ENCODE measurements around the gene CUL4A.

The CUL4A gene

GRCh38 chr13:113207890-113208420, 1.5 kb upstream of the CUL4A start:
- DNase-seq (ENCODE audit: low read depth in 2 of 2), result no peak

- DNase-seq (ENCODE audit: low read depth in 2 of 2), result peak; percentile 80 to 83
Measured at GRCh38 chr13:113208421-113209335, 735 bp upstream of the CUL4A start, which contains the start of gene PCID2. Gene PCID2, minus strand, starts transcription at chr13:113208669. Its CDS starts 35 bp downstream, at chr13:113208634.

GRCh38 chr13:113209759-113210421, 477 bp downstream of the CUL4A start:
- DNase-seq (ENCODE audit: low read depth in 2 of 2), result peak; percentile 42 to 51

GRCh38 chr13:113210833-113211232, 1.4 kb downstream of the CUL4A start:
- DNase-seq (ENCODE audit: low read depth in 2 of 2), result no peak

- no peak for DNase-seq (ENCODE audit: low read depth in 2 of 2)
Measured at GRCh38 chr13:113211774-113212173, 2.4 kb downstream of the CUL4A start.

GRCh38 chr13:113216254-113217048, 7.0 kb downstream of the CUL4A start:
- DNase-seq (ENCODE audit: low read depth in 2 of 2), result no peak

- DNase-seq (ENCODE audit: low read depth in 2 of 2), result no peak
Measured at GRCh38 chr13:113218586-113218985, 9.2 kb downstream of the CUL4A start.

- no peak for DNase-seq (ENCODE audit: low read depth in 2 of 2)
Measured at GRCh38 chr13:113219256-113219940, 10.0 kb downstream of the CUL4A start.

- no peak for DNase-seq (ENCODE audit: low read depth in 2 of 2)
Measured at GRCh38 chr13:113220141-113220598, 10.8 kb downstream of the CUL4A start.

- DNase-seq (ENCODE audit: low read depth in 2 of 2), result no peak
Measured at GRCh38 chr13:113220877-113221276, 11.5 kb downstream of the CUL4A start.

- no peak for DNase-seq (ENCODE audit: low read depth in 2 of 2)
Measured at GRCh38 chr13:113223070-113223469, 13.7 kb downstream of the CUL4A start.

GRCh38 chr13:113224486-113224885, 15.1 kb downstream of the CUL4A start:
- no peak for DNase-seq (ENCODE audit: low read depth in 2 of 2)

GRCh38 chr13:113225515-113225914, 16.1 kb downstream of the CUL4A start:
- no peak for DNase-seq (ENCODE audit: low read depth in 2 of 2)

- no peak for DNase-seq (ENCODE audit: low read depth in 2 of 2)
Measured at GRCh38 chr13:113226873-113227450, 17.5 kb downstream of the CUL4A start.

- DNase-seq (ENCODE audit: low read depth in 2 of 2), result no peak
Measured at GRCh38 chr13:113229161-113229560, 19.7 kb downstream of the CUL4A start.

GRCh38 chr13:113229791-113230190, 20.4 kb downstream of the CUL4A start:
- DNase-seq (ENCODE audit: low read depth in 2 of 2), result no peak

GRCh38 chr13:113231306-113232207, 22.1 kb downstream of the CUL4A start:
- DNase-seq (ENCODE audit: low read depth in 2 of 2), result no peak

- no peak for DNase-seq (ENCODE audit: low read depth in 2 of 2)
Measured at GRCh38 chr13:113232208-113233003, 23.0 kb downstream of the CUL4A start.

GRCh38 chr13:113233101-113233500, 23.7 kb downstream of the CUL4A start:
- DNase-seq (ENCODE audit: low read depth in 2 of 2), result no peak
